Measurements from ENCODE around the gene TEAD3. TPM values are rescaled to one million over a fixed set of nuclear protein-coding genes. Genes with fewer than 3 reads are reported as not detected.

Gene TEAD3
- total and polyA plus RNA-seq, 7 donors, result 14.4 to 95.8 (median 50.4) TPM

DNA sequence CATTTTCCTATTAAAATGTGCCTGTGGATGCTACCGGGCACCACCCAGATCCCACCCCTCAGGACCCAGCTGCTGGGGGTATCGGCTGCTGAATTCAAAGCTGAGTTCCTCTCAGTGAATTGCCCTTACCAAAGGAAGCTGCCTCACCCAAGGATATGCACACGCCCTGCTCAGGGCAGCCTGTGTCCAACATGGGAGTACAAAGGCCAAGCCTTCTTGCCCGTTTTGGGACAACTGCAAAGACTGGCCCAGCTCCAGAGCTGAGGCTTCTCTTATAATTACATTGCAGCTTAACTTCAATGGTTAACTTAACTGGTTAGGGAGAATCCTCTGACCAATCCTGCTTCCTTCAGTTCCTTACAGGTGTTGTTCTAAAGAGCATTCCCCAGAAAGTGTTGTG, 64.6 kb downstream of the TEAD3 start:
- TF ChIP-seq EP300 (IDR thresholded peaks at IDR 0.05), result no peak
- TF ChIP-seq POLR2A (IDR thresholded peaks at IDR 0.05), result no peak
- no peak for TF ChIP-seq POLR2AphosphoS5 (IDR thresholded peaks at IDR 0.05)
- TF ChIP-seq, protein P1, sequence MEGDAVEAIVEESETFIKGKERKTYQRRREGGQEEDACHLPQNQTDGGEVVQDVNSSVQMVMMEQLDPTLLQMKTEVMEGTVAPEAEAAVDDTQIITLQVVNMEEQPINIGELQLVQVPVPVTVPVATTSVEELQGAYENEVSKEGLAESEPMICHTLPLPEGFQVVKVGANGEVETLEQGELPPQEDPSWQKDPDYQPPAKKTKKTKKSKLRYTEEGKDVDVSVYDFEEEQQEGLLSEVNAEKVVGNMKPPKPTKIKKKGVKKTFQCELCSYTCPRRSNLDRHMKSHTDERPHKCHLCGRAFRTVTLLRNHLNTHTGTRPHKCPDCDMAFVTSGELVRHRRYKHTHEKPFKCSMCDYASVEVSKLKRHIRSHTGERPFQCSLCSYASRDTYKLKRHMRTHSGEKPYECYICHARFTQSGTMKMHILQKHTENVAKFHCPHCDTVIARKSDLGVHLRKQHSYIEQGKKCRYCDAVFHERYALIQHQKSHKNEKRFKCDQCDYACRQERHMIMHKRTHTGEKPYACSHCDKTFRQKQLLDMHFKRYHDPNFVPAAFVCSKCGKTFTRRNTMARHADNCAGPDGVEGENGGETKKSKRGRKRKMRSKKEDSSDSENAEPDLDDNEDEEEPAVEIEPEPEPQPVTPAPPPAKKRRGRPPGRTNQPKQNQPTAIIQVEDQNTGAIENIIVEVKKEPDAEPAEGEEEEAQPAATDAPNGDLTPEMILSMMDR (IDR thresholded peaks at IDR 0.05), result no peak

DNA sequence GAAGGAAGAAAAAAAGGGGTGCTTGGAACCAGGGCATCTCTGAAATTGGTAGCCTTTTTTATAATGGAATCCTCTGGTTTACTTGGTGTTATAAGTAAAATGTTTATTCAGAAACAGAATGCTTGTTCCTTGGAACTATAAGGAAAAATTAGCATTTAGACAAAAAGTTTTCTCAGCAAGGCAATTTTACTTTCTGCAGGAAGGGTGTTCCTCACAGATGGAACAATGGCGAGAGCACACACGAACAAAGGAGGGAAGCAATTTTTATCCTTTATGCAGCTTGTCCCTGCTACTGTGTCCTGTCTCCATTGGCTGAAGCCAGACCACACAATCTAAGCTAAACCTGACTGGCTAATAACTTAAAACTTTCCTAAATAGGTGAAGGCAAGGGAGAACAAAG, 67.4 kb downstream of the TEAD3 start:
- H3K4me3 ChIP-seq, result no peak overlapping the region
- WGBS, 2 donors, result 97 to 98% methylated on average over 2 of the region's 2 CpGs
- peaks cover 0 to 10% (median 3%) of the 10 kb centered on the region in 4 donors for H3K4me1 ChIP-seq
- TF ChIP-seq EP300 (IDR thresholded peaks at IDR 0.05) (no peak), POLR2A (IDR thresholded peaks at IDR 0.05) (no peak), POLR2AphosphoS5 (IDR thresholded peaks at IDR 0.05) (no peak)
- TF ChIP-seq, protein P1 (IDR thresholded peaks at IDR 0.05), result no peak
- peaks cover 8 to 33% (median 15%) of the 10 kb centered on the region in 4 donors for H3K36me3 ChIP-seq
- DNase-seq, result no peak
- intact Hi-C loops (cut with DNase I), result no loop called here
- H3K27me3 ChIP-seq, result no peaks in the 10 kb centered on the region
- H3K9me3 ChIP-seq, result peaks cover 0 to 7% (median 5%) of the 10 kb centered on the region in 4 donors
- no peak overlapping the region for H3K27ac ChIP-seq

More for the DNA sequence above, 64.6 kb downstream of the TEAD3 start:
- intact Hi-C loops (cut with DNase I), result no loop called here
- Histone ChIP-seq H3K4me1 (peaks cover 0 to 10% (median 8%) of the 10 kb centered on the region in 4 donors), H3K4me3 (no peak overlapping the region), H3K9me3 (peaks cover 0 to 7% (median 5%) of the 10 kb centered on the region in 4 donors), H3K27ac (no peak overlapping the region), H3K36me3 (peaks cover 0 to 5% (median 0%) of the 10 kb centered on the region in 4 donors), H3K27me3 (no peaks in the 10 kb centered on the region)
- WGBS, 2 donors, result 12 to 63% methylated on average over 4 of the region's 4 CpGs
- DNase-seq, result no peak

DNA sequence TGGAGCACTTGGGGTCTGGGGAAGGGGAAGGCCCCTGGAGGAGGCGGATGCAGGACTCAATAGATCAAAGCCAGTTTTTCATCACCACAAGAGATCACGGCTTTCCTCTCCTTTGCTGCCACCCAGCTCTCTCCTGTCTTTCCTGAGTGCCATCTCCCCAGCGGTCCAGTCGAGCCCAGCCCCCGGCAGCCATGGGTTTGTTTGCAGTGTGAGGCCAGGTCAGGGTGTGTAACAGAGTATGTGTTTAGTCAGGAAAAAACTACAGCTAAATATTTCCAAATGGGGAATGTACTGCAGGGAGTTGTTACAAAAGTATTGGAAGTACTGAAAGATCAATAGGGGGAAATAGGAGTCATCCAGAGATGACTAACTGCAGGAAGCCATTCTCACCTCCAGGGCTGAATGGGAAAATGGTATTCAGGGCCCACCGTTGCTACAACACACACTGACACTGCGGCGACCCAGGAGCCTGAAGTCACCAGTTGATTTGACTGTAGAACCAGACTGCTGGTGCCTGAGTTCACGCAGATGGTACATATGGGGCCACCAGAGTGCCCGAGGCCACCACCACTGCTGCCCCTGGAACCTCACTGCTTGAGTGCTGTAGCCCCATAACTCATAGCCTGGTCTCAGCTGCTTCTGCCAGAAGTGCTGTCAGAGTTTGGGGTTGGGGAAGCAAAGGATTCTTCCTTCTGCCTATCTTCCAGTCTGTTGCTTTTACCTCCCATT, 68.3 kb downstream of the TEAD3 start:
- Histone ChIP-seq H3K27me3 (no peaks in the 10 kb centered on the region), H3K27ac (no peak overlapping the region), H3K9me3 (peaks cover 0 to 7% (median 5%) of the 10 kb centered on the region in 4 donors), H3K36me3 (peaks cover 12 to 42% (median 24%) of the 10 kb centered on the region in 4 donors), H3K4me3 (no peak overlapping the region), H3K4me1 (peaks cover 0 to 10% (median 3%) of the 10 kb centered on the region in 4 donors)
- no peak for DNase-seq
- intact Hi-C loops (cut with DNase I), result no loop called here
- WGBS, 2 donors, result 87 to 95% methylated on average over 10 of the region's 10 CpGs
- no peak for TF ChIP-seq EP300 (IDR thresholded peaks at IDR 0.05)
- no peak for TF ChIP-seq POLR2A (IDR thresholded peaks at IDR 0.05)
- TF ChIP-seq, protein P1 (IDR thresholded peaks at IDR 0.05), result no peak
- no peak for TF ChIP-seq POLR2AphosphoS5 (IDR thresholded peaks at IDR 0.05)

DNA sequence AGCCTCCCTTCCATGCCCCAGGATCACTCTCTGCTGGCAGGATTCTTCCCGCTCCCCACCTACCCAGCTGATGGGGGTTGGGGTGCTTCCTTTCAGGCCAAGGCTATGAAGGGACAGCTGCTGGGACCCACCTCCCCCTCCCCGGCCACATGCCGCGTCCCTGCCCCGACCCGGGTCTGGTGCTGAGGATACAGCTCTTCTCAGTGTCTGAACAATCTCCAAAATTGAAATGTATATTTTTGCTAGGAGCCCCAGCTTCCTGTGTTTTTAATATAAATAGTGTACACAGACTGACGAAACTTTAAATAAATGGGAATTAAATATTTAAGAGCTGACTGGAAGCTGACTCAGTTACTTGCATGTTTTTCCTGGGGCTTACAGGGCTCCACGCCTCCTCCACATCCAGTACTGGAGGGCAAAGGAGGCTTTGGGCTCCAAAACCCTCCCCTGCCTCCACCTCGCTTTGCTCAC, 69.0 kb downstream of the TEAD3 start:
- TF ChIP-seq, protein P1 (IDR thresholded peaks at IDR 0.05), result no peak
- TF ChIP-seq POLR2AphosphoS5 (IDR thresholded peaks at IDR 0.05) (no peak), EP300 (IDR thresholded peaks at IDR 0.05) (no peak), POLR2A (IDR thresholded peaks at IDR 0.05) (no peak)
- DNase-seq, result no peak
- intact Hi-C loops (cut with DNase I), result no loop called here
- Histone ChIP-seq H3K27me3 (no peaks in the 10 kb centered on the region), H3K4me3 (no peak overlapping the region), H3K27ac (no peak overlapping the region), H3K9me3 (peaks cover 0 to 7% (median 5%) of the 10 kb centered on the region in 4 donors), H3K4me1 (peaks cover 0 to 10% (median 3%) of the 10 kb centered on the region in 4 donors), H3K36me3 (peaks cover 12 to 46% (median 26%) of the 10 kb centered on the region in 4 donors)
- 76 to 80% methylated on average over 9 of the region's 9 CpGs for WGBS, 2 donors

All from sigmoid colon (tissue), 7 donors.